ENCODE data around the gene COPS9. TPM values are rescaled to one million over a fixed set of nuclear protein-coding genes. Genes with fewer than 3 reads are reported as not detected.
A peak's percentile ranks its signal among the peaks of the same experiment; 100 is the strongest.

Gene COPS9
- total RNA-seq: 100 to 1,000 TPM; 156 to 179 TPM

GRCh38 chr2:240136013-240136670 lies at the start of gene COPS9:
Gene COPS9, minus strand, starts transcription at chr2:240136305. Its CDS starts 21 bp downstream, at chr2:240136284.
- WGBS: under 1% methylated on average over 35 of the region's 79 CpGs
- peak; percentile 77 for DNase-seq (ENCODE audit: low spot score)
- TF ChIP-seq POLR2AphosphoS5 (IDR thresholded peaks at IDR 0.05) (peak; percentile 64), POLR2A (IDR thresholded peaks at IDR 0.05) (no peak)
- TF ChIP-seq, protein P1, sequence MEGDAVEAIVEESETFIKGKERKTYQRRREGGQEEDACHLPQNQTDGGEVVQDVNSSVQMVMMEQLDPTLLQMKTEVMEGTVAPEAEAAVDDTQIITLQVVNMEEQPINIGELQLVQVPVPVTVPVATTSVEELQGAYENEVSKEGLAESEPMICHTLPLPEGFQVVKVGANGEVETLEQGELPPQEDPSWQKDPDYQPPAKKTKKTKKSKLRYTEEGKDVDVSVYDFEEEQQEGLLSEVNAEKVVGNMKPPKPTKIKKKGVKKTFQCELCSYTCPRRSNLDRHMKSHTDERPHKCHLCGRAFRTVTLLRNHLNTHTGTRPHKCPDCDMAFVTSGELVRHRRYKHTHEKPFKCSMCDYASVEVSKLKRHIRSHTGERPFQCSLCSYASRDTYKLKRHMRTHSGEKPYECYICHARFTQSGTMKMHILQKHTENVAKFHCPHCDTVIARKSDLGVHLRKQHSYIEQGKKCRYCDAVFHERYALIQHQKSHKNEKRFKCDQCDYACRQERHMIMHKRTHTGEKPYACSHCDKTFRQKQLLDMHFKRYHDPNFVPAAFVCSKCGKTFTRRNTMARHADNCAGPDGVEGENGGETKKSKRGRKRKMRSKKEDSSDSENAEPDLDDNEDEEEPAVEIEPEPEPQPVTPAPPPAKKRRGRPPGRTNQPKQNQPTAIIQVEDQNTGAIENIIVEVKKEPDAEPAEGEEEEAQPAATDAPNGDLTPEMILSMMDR (IDR thresholded peaks at IDR 0.05): peak in 2 of 4 experiments; percentile 5 to 22
- H3K27me3 ChIP-seq (replicated peaks; ENCODE audit: insufficient read depth): no peaks in the 10 kb centered on the region
- intact Hi-C loops (cut with DNase I): no loop called here
- H3K9me3 ChIP-seq: no peaks in the 10 kb centered on the region
- peaks cover 0 to 3% of the 10 kb centered on the region in 2 donors for H3K36me3 ChIP-seq
- peaks cover 6% of the 10 kb centered on the region for H3K4me1 ChIP-seq (replicated peaks)
- H3K4me3 ChIP-seq: peak within 1 kb of the TSS; percentile 82 to 92
- peak within 1 kb of the TSS; percentile 38 to 55 for H3K27ac ChIP-seq

DNA sequence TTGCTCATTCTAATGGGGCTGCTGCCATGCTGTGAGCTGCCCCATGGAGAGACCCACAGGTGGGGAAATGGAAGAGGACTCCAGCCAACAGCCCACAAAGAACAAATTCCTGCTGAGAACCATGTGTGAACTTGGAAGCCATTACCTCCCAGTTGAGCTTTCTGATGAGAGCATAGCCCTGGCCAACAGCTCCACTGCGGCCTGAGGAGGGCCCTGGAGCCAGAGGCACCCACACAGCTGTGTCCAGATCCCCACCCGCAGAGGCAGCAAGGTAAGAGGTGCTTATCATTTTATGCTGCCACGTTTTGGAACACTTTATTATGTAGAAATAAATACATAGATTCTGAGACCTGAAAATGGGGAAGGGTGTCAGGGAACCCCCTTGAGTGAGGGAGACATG lies 48.6 kb upstream of the COPS9 start:
- no peak for DNase-seq (ENCODE audit: low spot score)
- no peak overlapping the region for H3K27ac ChIP-seq
- H3K36me3 ChIP-seq: no peaks in the 10 kb centered on the region
- TF ChIP-seq, protein P1 (IDR thresholded peaks at IDR 0.05): no peak
- TF ChIP-seq POLR2AphosphoS5 (IDR thresholded peaks at IDR 0.05) (no peak), POLR2A (IDR thresholded peaks at IDR 0.05) (no peak)
- no peaks in the 10 kb centered on the region for H3K9me3 ChIP-seq
- no peaks in the 10 kb centered on the region for H3K27me3 ChIP-seq (replicated peaks; ENCODE audit: insufficient read depth)
- intact Hi-C loops (cut with DNase I): no loop called here
- no peaks in the 10 kb centered on the region for H3K4me1 ChIP-seq (replicated peaks)
- H3K4me3 ChIP-seq: no peak overlapping the region
- WGBS: 23% methylated on average over 3 of the region's 3 CpGs

GRCh38 chr2:240183875-240184590 lies 47.9 kb upstream of the COPS9 start:
- TF ChIP-seq POLR2A (IDR thresholded peaks at IDR 0.05) (no peak), POLR2AphosphoS5 (IDR thresholded peaks at IDR 0.05) (no peak)
- TF ChIP-seq, protein P1 (IDR thresholded peaks at IDR 0.05): no peak
- Histone ChIP-seq H3K27me3 (replicated peaks; ENCODE audit: insufficient read depth) (no peaks in the 10 kb centered on the region), H3K36me3 (no peaks in the 10 kb centered on the region), H3K27ac (no peak overlapping the region), H3K4me1 (replicated peaks) (no peaks in the 10 kb centered on the region), H3K9me3 (no peaks in the 10 kb centered on the region), H3K4me3 (no peak overlapping the region)
- DNase-seq (ENCODE audit: low spot score): no peak
- intact Hi-C loops (cut with DNase I): no loop called here
- WGBS: 64% methylated on average over 12 of the region's 13 CpGs

DNA sequence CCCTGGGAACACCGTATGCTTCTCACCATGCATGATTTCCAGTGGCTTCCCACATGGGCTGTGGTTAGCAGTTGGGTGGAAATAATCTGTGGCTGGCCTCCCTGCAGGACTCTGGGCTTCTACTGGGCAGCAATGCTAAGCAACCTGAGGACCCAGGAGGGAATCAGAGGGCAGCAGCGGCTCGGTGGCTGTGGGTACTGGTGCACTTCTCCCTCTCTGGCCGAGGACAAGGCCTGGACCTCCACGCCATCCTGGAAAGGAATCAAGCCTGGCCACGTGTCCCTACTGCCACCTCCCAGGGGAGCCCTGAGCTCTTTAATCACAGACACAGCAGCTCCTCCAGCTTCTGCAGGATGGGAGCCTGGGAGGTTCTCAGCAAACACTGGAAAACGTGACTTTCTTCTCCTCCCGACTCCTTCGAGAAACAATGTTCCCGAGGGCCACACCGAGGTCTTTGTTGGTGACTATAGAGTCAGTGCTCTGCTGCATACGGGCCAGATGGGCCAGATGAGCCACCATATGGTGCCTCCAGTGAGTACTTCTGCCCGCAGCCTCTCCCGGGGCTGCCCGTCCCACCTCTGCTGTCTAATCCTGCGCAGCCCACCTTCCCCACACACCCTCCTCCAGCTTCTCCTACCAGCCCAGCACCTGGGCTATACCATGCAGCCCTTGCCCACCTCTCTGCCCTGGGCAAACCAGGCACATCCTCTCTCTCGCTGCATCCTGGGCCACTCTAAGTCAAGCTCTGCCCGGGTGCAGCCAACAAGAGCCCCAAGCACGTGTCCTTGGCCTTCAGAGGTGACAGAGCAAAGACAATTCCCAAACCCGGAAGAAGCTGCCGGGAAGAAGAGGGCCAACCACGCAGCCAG lies 47.1 kb upstream of the COPS9 start:
- no peaks in the 10 kb centered on the region for H3K4me1 ChIP-seq (replicated peaks)
- H3K27ac ChIP-seq: no peak overlapping the region
- H3K4me3 ChIP-seq: no peak overlapping the region
- 83% methylated on average over 22 of the region's 22 CpGs for WGBS
- TF ChIP-seq POLR2A (IDR thresholded peaks at IDR 0.05) (no peak), POLR2AphosphoS5 (IDR thresholded peaks at IDR 0.05) (no peak)
- TF ChIP-seq, protein P1 (IDR thresholded peaks at IDR 0.05): no peak
- H3K9me3 ChIP-seq: no peaks in the 10 kb centered on the region
- intact Hi-C loops (cut with DNase I): no loop called here
- H3K36me3 ChIP-seq: no peaks in the 10 kb centered on the region
- H3K27me3 ChIP-seq (replicated peaks; ENCODE audit: insufficient read depth): no peaks in the 10 kb centered on the region
- DNase-seq (ENCODE audit: low spot score): no peak
